ENCODE measurements around the gene SSH3.

SSH3 gene

GRCh38 chr11:67280788-67281551 is 22.4 kb upstream of the SSH3 start:
- no peak for FAIRE-seq

DNA sequence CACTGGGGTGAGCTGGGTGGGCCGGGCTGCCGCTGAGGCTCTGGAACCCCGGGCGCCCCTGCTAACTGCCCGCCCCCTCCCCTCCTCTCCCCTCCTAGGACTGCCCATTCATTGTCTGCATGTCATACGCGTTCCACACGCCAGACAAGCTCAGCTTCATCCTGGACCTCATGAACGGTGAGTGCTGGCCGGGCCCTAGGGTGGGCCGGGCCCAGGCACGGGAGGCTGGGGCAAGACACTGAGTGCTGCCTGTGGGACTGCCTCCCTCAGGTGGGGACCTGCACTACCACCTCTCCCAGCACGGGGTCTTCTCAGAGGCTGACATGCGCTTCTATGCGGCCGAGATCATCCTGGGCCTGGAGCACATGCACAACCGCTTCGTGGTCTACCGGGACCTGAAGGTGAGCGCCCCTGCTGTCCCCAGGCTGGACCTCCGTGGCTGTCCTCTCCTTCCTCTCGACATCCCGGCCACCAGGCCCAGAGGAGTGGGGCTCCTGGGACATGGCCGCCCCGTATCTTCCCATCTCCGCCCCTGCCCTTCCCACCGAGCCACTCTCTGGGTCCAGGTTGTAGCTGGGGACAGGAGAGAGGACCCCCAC is 21.7 kb upstream of the SSH3 start:
- no peak for FAIRE-seq

DNA sequence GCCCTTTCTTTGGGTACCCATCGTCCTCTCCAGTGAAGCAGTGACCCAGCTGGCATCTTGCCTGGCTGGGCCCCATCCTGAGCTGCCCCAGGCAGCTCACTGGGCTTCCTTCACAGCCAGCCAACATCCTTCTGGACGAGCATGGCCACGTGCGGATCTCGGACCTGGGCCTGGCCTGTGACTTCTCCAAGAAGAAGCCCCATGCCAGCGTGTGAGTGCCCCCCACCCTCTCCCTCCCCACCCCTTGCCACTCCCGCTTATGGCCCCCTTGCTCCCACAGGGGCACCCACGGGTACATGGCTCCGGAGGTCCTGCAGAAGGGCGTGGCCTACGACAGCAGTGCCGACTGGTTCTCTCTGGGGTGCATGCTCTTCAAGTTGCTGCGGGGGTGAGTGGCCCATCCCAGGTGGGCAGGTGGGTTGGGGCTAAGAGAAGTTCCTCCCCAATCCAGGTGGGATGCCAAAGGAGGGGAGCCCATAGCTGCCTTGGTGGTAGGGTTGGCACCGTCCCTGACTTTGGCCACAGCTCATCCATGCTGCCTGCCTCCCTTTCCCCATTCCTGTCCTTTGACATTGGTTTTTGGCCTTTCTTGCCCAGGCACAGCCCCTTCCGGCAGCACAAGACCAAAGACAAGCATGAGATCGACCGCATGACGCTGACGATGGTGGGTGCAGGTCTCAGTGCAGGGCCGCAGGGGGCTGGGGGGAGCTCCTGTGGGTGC is 21.0 kb upstream of the SSH3 start:
- FAIRE-seq, result no peak

DNA sequence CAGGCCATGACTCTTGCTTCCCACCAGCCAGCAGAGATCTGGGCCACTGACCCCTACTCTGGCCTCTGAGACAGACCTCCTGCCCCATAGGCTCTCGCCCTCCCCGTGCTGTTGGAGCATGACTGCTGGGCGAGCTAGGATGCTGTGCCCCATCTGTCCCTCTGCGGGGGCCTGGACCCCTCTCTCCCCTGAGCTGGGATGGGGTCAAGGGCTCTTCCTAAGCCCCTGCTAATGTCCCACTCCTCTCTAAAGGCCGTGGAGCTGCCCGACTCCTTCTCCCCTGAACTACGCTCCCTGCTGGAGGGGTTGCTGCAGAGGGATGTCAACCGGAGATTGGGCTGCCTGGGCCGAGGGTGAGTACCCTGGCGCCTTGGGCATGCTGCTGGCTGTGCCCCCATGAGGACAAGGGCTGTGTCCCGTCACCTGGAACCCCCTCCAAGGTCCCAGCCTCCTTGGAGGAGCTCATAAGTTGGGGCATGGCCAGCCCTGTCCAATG is 20.4 kb upstream of the SSH3 start:
- no peak for FAIRE-seq

- no peak for FAIRE-seq
These were observed 19.8 kb upstream of the SSH3 start for GRCh38 chr11:67283481-67283963.

DNA sequence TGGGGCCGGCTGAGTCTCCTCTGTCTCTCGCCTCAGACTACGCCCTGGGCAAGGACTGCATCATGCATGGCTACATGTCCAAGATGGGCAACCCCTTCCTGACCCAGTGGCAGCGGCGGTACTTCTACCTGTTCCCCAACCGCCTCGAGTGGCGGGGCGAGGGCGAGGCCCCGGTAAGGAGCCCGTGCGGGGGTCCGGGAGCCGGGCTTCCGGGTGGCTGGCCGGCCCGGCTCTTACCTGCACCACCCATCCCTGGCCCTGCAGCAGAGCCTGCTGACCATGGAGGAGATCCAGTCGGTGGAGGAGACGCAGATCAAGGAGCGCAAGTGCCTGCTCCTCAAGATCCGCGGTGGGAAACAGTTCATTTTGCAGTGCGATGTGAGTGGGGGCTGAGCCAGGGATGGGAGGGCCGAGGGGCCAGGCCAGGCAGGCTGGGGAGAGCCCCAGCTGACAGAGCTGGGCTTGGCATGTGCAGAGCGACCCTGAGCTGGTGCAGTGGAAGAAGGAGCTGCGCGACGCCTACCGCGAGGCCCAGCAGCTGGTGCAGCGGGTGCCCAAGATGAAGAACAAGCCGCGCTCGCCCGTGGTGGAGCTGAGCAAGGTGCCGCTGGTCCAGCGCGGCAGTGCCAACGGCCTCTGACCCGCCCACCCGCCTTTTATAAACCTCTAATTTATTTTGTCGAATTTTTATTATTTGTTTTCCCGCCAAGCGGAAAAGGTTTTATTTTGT is 18.4 kb upstream of the SSH3 start:
- no peak for FAIRE-seq

- no peak for FAIRE-seq
These were observed 17.5 kb upstream of the SSH3 start for GRCh38 chr11:67285541-67286498.

DNA sequence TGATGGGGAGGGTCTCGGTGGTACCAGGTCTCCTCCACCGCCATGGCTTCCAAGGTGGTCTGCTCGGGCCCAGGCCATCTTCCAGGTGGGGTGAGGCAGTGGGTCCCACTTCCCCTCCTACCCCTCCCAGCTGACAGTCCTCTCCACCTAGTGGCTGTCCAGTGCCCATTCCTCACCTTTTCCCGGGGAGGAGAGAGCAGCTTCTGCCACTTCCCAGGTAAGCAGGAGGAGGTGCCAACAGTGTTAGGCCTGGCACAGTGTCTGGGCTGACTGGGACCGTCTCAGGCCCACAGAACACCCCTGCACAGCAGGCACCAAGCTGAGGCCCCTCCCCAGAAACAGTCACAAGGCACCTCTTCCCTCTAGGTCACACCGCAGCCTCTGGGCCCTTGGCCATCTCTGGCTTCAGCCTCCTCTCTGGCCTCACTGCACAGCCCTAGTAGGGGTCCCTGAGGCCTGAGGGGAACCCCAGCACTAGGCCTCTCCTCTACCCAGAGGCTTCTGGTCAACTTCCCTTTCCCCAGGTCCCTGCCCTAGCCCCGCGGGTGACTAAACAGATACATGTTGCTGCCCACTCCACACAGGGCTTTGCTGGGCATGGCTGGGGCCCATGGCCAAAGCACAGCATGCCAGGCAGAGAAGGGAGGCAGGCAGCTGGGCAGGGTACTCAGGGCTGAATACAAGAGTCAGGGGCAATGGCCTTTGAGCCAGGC is 16.6 kb upstream of the SSH3 start:
- no peak for FAIRE-seq

- FAIRE-seq, result no peak
These were observed 15.8 kb upstream of the SSH3 start for GRCh38 chr11:67287355-67288197.

- no peak for FAIRE-seq
These were observed 15.2 kb upstream of the SSH3 start for GRCh38 chr11:67288198-67288451.

- FAIRE-seq, result no peak
These were observed 14.7 kb upstream of the SSH3 start for GRCh38 chr11:67288452-67289225.

GRCh38 chr11:67289226-67289650 is 14.1 kb upstream of the SSH3 start, which contains the start of gene ANKRD13D:
Gene ANKRD13D (plus strand): TSS chr11:67289303. CDS start chr11:67289461, 158 bp downstream.
- no peak for FAIRE-seq

DNA sequence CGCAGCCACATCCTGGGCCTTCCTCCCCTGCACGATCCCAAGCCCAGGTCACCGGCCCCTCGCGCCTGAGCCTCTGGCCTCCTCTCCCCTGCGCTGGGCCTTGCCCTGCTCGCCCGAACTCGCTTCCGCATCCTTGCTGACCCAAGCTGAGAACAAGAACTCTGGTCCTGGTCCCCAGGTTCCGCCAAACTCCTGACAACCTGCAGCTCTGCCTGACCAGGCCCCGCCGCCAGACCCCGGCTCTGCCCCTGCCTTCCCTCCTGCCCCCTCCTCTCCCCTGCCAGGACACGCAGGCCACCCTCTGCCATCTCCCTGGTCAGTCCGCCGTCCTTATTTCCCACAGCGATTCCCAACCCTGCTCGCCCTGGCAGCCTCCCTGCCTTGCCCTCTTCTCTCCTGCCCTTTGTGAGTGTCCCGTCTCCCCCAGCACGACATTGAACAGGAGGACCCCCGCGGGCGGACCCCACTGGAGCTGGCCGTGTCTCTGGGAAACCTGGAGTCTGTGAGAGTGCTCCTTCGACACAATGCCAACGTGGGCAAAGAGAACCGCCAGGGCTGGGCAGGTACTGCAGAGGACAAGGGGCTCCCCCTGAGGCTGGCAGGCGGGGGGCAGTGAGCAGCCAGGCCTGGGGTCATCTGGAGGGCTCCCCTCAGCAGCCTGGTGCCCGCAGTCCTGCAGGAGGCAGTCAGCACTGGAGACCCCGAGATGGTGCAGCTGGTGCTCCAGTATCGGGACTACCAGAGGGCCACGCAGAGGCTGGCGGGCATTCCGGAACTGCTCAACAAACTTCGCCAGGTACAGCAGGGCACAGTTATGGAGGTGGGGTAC is 13.5 kb upstream of the SSH3 start:
- no peak for FAIRE-seq

GRCh38 chr11:67290801-67291200 is 12.5 kb upstream of the SSH3 start:
- FAIRE-seq, result no peak

DNA sequence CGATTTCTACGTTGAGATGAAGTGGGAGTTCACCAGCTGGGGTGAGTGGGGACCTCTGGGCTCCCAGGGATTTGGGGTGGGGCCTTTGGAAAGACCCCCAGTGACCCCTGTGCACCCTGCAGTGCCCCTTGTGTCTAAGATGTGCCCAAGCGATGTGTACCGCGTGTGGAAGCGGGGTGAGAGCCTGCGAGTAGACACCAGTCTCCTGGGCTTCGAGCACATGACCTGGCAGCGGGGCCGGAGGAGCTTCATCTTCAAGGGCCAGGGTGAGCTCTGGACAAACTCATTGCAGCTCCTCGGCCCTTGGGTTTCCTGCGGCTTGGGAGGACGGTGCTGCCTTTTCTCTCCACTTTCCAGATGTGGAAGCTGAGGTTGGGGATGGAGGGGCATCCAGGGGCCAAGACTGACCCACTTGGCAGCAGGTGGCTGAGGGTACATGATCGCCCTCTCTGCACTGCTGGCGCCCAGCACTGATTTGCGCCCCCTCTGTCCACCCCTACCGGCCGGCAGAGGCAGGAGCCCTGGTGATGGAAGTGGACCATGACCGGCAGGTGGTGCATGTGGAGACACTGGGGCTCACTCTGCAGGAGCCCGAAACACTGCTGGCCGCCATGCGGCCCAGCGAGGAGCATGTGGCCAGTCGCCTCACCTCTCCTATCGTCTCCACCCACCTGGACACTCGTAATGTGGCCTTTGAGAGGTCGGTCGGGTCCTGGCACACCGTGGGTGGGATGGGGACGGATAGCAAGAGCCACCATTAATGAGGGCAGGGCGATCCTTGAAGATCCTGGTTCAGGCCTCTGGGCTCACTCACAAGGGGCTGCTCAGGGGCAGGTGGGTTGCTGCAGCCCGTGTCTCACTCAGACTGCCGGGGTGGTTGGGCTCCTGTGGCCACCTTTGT is 11.6 kb upstream of the SSH3 start:
- FAIRE-seq, result no peak

DNA sequence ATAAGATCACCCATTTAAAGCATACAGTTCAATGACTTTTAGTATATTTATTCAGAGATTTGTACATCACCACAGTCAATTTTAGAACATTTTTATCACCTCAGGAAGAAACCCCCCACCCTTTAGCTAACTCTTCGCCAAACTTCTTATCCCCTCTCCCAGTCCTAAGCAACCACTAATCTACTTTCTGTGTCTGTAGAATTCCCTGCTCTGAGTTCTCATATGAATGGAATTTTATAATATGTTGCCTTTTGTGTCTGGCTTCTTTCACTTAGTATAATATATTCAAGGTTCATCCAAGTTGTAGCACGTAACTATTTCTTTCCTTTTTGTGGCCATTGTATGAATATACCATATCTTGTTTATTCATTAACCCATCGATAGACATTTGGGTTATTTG is 10.7 kb upstream of the SSH3 start:
- no peak for FAIRE-seq

DNA sequence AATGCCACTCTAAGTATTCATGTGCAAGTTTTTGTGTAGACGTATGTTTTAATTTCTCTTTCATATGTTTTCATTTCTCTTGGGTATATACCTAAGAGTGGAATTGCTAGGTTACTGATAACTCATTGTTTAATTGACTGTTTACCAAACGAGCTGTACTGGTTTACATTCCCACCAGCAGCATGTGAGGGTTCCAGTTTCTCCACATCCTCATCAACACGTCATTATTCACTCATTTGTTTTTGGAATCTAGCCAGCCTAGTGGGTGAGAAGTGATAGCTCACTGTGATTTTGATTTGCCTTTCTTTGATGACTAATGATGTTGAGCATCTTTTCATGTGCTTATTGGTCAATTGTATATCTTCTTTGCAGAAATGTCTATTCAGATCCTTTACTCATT is 10.2 kb upstream of the SSH3 start:
- FAIRE-seq, result no peak

- FAIRE-seq, result no peak
These were observed 7.5 kb upstream of the SSH3 start for GRCh38 chr11:67295846-67296245.

Measured in islet of Langerhans (tissue), 1 donor.